SK-MEL-5 (cell line): ENCODE data around the gene CPE. TPM values are rescaled to one million over a fixed set of nuclear protein-coding genes. Genes with fewer than 3 reads are reported as not detected.

Experiments used
- small RNA-seq, 2 experiments: library from RNA; depleted of rRNA; stranded (forward); fragments of <200 nt; gene quantifications; one replicate each; pipeline ENCODE3, GENCODE V24; 2014
- total RNA-seq: library from RNA; depleted of rRNA; stranded (reverse); fragments of >200 nt; shearing (Covaris generic); gene quantifications from 2 replicates; pipeline ENCODE4 v1.2.3, GENCODE V29; 2014; rRNA removed

The CPE gene
- total RNA-seq, 1 experiment from 2014 or later = 0.29 TPM

Small RNA genes lying within 50 kb of the gene (small RNA-seq; reads per million reads assigned to genes)
- gene MIR578 (0 reads per million in 2 experiments), gene SCGB1D5P (0 reads per million in 2 experiments)

Other genes starting within 250 kb of the CPE start
- gene KLHL2, start 171.4 kb upstream of the CPE start, total RNA-seq = 13.8 and 17.4 TPM in 2 replicates
- 75.8 and 89.5 TPM in 2 replicates for gene MSMO1, start 51.3 kb upstream of the CPE start, total RNA-seq